ENCODE results near the gene GIMAP6. TPM values are rescaled to one million over a fixed set of nuclear protein-coding genes. Genes with fewer than 3 reads are reported as not detected.
"Not testable (repeated sequence)": the region's sequence is repeated elsewhere in the genome, so short reads cannot be mapped to it uniquely, and the experiment has no call there.

Gene GIMAP6
- total RNA-seq, 2 donors from 2014 or later = 42.3 to 57.3 TPM

DNA sequence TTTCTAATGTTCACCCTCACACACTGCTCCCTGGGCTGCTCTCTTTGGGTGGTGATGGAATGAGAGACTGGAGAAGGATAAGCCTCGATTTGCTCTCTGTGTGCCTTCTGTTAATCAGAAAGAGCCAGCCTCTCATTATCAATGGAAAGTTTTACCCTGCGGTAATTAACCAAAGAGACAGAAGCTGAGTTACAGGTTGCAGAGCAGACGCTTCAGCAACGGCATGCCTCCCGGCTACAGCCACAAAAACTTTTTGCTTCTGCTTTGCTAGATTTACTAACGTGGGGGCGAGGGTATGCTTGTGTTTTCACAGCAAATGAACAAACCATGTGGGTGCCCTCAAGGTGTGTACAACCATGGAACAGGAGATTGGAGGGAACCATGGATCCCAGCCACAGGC is 47.0 kb downstream of the GIMAP6 start:
- peak overlapping the region; percentile 81 for H3K27ac Mint-ChIP-seq
- peak overlapping the region; percentile 55 for H3K4me3 Mint-ChIP-seq
- no peak for ATAC-seq (replicated peaks)
- peaks cover 26% of the 10 kb centered on the region for H3K4me1 Mint-ChIP-seq
- H3K27me3 Mint-ChIP-seq = no peaks in the 10 kb centered on the region
- no peaks in the 10 kb centered on the region for H3K36me3 Mint-ChIP-seq (ENCODE audit: low read depth)
- peaks cover 11% of the 10 kb centered on the region for H3K9me3 Mint-ChIP-seq

DNA sequence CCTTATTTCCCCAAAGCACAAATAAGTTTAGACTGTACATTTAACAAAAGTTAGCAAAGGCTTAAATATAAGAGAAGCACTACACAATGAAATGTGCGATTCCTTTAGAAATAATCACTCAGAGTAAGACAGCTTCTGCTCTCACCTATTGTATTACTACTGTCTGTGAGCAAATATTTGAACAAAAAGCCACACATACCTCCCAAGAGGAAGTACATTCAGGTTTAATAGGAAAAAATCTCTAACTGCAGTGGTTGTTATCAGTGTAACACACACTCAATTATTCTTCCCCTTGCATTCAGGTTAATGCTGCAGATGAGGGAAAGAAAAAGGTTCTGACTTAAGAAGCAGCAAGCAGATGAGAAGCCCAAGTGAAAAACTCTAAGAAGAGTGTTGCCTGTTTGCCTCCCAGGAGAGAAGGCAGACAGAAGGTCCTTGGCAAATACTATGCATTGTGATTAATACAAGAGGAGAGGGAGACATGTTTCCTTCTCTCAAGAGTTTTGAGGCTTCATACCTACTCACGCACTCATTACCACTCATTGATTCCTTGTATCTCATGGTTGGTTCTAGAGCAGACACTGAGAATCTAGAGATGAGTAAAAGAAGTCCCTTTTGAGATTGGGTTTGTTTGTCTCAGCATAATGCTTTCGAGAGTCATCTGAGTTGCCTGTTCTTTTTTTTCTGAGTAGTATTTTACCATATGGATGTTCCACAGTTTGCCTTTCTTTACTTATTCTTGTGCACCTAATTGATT is 51.4 kb downstream of the GIMAP6 start:
- H3K27me3 Mint-ChIP-seq = no peaks in the 10 kb centered on the region
- peaks cover 6% of the 10 kb centered on the region for H3K36me3 Mint-ChIP-seq (ENCODE audit: low read depth)
- H3K9me3 Mint-ChIP-seq = peaks cover 24% of the 10 kb centered on the region
- peak overlapping the region; percentile 68 for H3K4me3 Mint-ChIP-seq
- ATAC-seq (replicated peaks) = peak; percentile 97
- peak overlapping the region; percentile 94 for H3K27ac Mint-ChIP-seq
- H3K4me1 Mint-ChIP-seq = peaks cover 30% of the 10 kb centered on the region

DNA sequence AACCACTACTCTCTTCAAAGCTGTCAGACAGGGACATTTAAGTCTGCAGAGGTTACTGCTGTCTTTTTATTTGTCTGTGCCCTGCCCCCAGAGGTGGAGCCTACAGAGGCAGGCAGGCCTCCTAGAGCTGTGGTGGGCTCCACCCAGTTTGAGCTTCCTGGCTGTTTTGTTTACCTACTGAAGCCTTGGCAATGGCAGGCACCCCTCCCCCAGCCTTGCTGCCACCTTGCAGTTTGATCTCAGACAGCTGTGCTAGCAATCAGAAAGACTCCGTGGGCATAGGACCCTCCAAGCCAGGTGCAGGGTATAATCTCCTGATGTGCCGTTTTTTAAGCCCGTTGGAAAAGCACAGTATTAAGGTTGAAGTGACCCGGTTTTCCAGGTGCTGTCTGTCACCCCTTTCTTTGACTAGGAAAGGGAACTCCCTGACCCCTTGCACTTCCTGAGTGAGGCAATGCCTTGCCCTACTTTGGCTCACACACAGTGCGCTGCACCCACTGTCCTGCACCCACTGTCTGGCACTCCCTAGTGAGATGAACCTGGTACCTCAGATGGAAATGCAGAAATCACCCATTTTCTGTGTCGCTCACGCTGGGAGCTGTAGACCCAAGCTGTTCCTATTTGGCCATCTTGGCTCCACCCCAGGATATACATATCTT is 52.1 kb downstream of the GIMAP6 start:
- H3K27me3 Mint-ChIP-seq; H3K36me3 Mint-ChIP-seq (ENCODE audit: low read depth); ATAC-seq (replicated peaks): not testable (repeated sequence)
- H3K4me1 Mint-ChIP-seq = peaks cover 28% of the 10 kb centered on the region
- peak overlapping the region; percentile 68 for H3K4me3 Mint-ChIP-seq
- H3K9me3 Mint-ChIP-seq = peaks cover 24% of the 10 kb centered on the region
- H3K27ac Mint-ChIP-seq = peak overlapping the region; percentile 94

Other genes with a start within 250 kb of the GIMAP6 start
- 10 to 100 TPM; 10.3 to 16.4 TPM for gene GIMAP8, start 181.8 kb downstream of the GIMAP6 start, total RNA-seq
- 10 to 100 TPM; 39.7 to 43.1 TPM for gene GIMAP7, start 117.5 kb downstream of the GIMAP6 start, total RNA-seq
- 100 to 1,000 TPM; 102 to 193 TPM for gene GIMAP4, start 65.0 kb downstream of the GIMAP6 start, total RNA-seq
- 10 to 100 TPM; 29.1 to 44.9 TPM for gene GIMAP2, start 53.3 kb upstream of the GIMAP6 start, total RNA-seq
- gene GIMAP1, start 84.2 kb upstream of the GIMAP6 start, total RNA-seq = 1 to 10 TPM; 5.1 to 5.6 TPM
- gene GIMAP5, start 105.0 kb upstream of the GIMAP6 start, total RNA-seq = 100 to 1,000 TPM; 106 to 142 TPM
- not detected for gene TMEM176B, start 168.0 kb upstream of the GIMAP6 start, total RNA-seq
- under 1 TPM in 1 of 2 donors, not detected in 1; 0.45 TPM for gene TMEM176A, start 168.4 kb upstream of the GIMAP6 start, total RNA-seq
- not detected for gene AOC1, start 220.1 kb upstream of the GIMAP6 start, total RNA-seq

Measured in activated T-helper 17 cell treated with anti-CD3 and anti-CD28 coated beads, Interleukin-2, amount 50 U/mL, for 72 hours (primary cell).